ENCODE measurements around the gene FDXACB1. TPM values are rescaled to one million over a fixed set of nuclear protein-coding genes. Genes with fewer than 3 reads are reported as not detected.

FDXACB1 gene
- total RNA-seq, 6 experiments from 2014 or later = 1.4 to 2.4 (median 2.0) TPM

GRCh38 chr11:111879637-111879960 is 634 bp upstream of the FDXACB1 start:
- peaks cover 17% of the 10 kb centered on the region for H3K4me1 Mint-ChIP-seq (ENCODE audit: low read depth)
- TF ChIP-seq CTCF (IDR thresholded peaks at IDR 0.05) = no peak
- H3K27ac Mint-ChIP-seq = peak overlapping the region; percentile 99
- H3K36me3 Mint-ChIP-seq (ENCODE audit: low read depth) = peaks cover 5% of the 10 kb centered on the region
- DNase-seq = no peak
- no peaks in the 10 kb centered on the region for H3K27me3 Mint-ChIP-seq (ENCODE audit: insufficient read depth)
- H3K9me3 Mint-ChIP-seq = no peaks in the 10 kb centered on the region
- H3K4me3 Mint-ChIP-seq = peak overlapping the region; percentile 93

GRCh38 chr11:111878385-111878848 is 548 bp downstream of the FDXACB1 start:
- Mint-ChIP-seq H3K27ac (peak overlapping the region; percentile 99), H3K4me1 (ENCODE audit: low read depth) (peaks cover 17% of the 10 kb centered on the region), H3K4me3 (peak overlapping the region; percentile 93), H3K9me3 (no peaks in the 10 kb centered on the region), H3K27me3 (ENCODE audit: insufficient read depth) (no peaks in the 10 kb centered on the region), H3K36me3 (ENCODE audit: low read depth) (peaks cover 5% of the 10 kb centered on the region)
- TF ChIP-seq CTCF (IDR thresholded peaks at IDR 0.05) = no peak
- peak; percentile 10 for DNase-seq

GRCh38 chr11:111871693-111872161 is 7.2 kb downstream of the FDXACB1 start:
- Mint-ChIP-seq H3K4me3 (peak overlapping the region; percentile 99), H3K27me3 (ENCODE audit: insufficient read depth) (no peaks in the 10 kb centered on the region), H3K4me1 (ENCODE audit: low read depth) (peaks cover 19% of the 10 kb centered on the region), H3K27ac (peak overlapping the region; percentile 70), H3K9me3 (no peaks in the 10 kb centered on the region), H3K36me3 (ENCODE audit: low read depth) (peaks cover 15% of the 10 kb centered on the region; the same call in 1 of the 2 replicates)
- no peak for DNase-seq
- TF ChIP-seq CTCF (IDR thresholded peaks at IDR 0.05) = no peak

- Mint-ChIP-seq H3K27ac (peak within 1 kb of the TSS; percentile 96), H3K4me1 (ENCODE audit: low read depth) (peaks cover 19% of the 10 kb centered on the region), H3K27me3 (ENCODE audit: insufficient read depth) (no peaks in the 10 kb centered on the region), H3K4me3 (peak within 1 kb of the TSS; percentile 99), H3K9me3 (no peaks in the 10 kb centered on the region), H3K36me3 (ENCODE audit: low read depth) (peaks cover 21% of the 10 kb centered on the region; the same call in 1 of the 2 replicates)
- peak; percentile 88 for DNase-seq
- TF ChIP-seq CTCF (IDR thresholded peaks at IDR 0.05) = peak; percentile 70
Observed at GRCh38 chr11:111870886-111871692, 7.9 kb downstream of the FDXACB1 start, which contains the start of gene ALG9. Gene ALG9, minus strand, starts transcription at chr11:111871581. Its CDS starts 99 bp downstream, at chr11:111871482.

GRCh38 chr11:111870522-111870885 is 8.5 kb downstream of the FDXACB1 start:
- H3K27ac Mint-ChIP-seq = peak overlapping the region; percentile 96

More at GRCh38 chr11:111870522-111870885, 8.5 kb downstream of the FDXACB1 start:
- no peaks in the 10 kb centered on the region for H3K27me3 Mint-ChIP-seq (ENCODE audit: insufficient read depth)
- no peaks in the 10 kb centered on the region for H3K9me3 Mint-ChIP-seq
- DNase-seq = no peak
- TF ChIP-seq CTCF (IDR thresholded peaks at IDR 0.05) = no peak
- peaks cover 21% of the 10 kb centered on the region; the same call in 1 of the 2 replicates for H3K36me3 Mint-ChIP-seq (ENCODE audit: low read depth)
- peaks cover 19% of the 10 kb centered on the region for H3K4me1 Mint-ChIP-seq (ENCODE audit: low read depth)
- peak overlapping the region; percentile 99 for H3K4me3 Mint-ChIP-seq
